DND-41 (cell line): ENCODE results near the gene GPC6.
A peak's percentile ranks its signal among the peaks of the same experiment; 100 is the strongest.
"Not testable (repeated sequence)": the region's sequence is repeated elsewhere in the genome, so short reads cannot be mapped to it uniquely, and the experiment has no call there.

ENCODE experiments used
- ATAC-seq: fragments of 200-7000 bp; cut with Tn5 transposase; 3 replicates; pipeline ENCODE4 v1.9.1; 2021; ENCODE audit warnings: low read depth; ENCODE audit not compliant: insufficient read depth
- DNase-seq: peaks from one replicate; pipeline ENCODE4 v3.0.0-alpha.2; 2020
- H2AFZ ChIP-seq: 2 replicates; pipeline ENCODE4 v1.6.0; 2012; ENCODE audit warnings: low read depth, low read length
- H3K27ac ChIP-seq: 2 replicates; pipeline ENCODE4 v1.5.1; 2012; ENCODE audit warnings: low read length, inconsistent platforms
- H3K27me3 ChIP-seq: fragments of 200-600 bp; sonication (generic); 2 replicates; pipeline ENCODE4 v1.6.0; 2012; ENCODE audit warnings: low read length, mild to moderate bottlenecking, inconsistent platforms; ENCODE audit not compliant: insufficient read depth, poor library complexity
- H3K36me3 ChIP-seq: 2 replicates; pipeline ENCODE4 v1.5.1; 2012; ENCODE audit warnings: low read length, inconsistent platforms; ENCODE audit not compliant: insufficient read depth
- H3K4me1 ChIP-seq: 2 replicates; pipeline ENCODE4 v1.5.1; 2012; ENCODE audit warnings: mild to moderate bottlenecking, low read length; ENCODE audit not compliant: insufficient read depth
- H3K4me2 ChIP-seq: 2 replicates; pipeline ENCODE4 v1.6.0; 2012; ENCODE audit warnings: mild to moderate bottlenecking, moderate library complexity, low read length, inconsistent platforms; ENCODE audit not compliant: insufficient read depth
- H3K4me3 ChIP-seq, 2 experiments: fragments of 200-600 bp in 1 of 2; shearing (Covaris generic) in 1 of 2; 2 replicates each; pipeline ENCODE4 v1.5.1; 2012 to 2016; ENCODE audit warnings: inconsistent platforms in 2 of 2, low read length in 2 of 2, mild to moderate bottlenecking in 2 of 2, low read depth in 1 of 2, moderate library complexity in 1 of 2
- H3K79me2 ChIP-seq: 2 replicates; pipeline ENCODE4 v1.6.0; 2012; ENCODE audit warnings: low read length, inconsistent platforms; ENCODE audit not compliant: insufficient read depth
- H3K9ac ChIP-seq: 2 replicates; pipeline ENCODE4 v1.6.0; 2012; ENCODE audit warnings: low read depth, mild to moderate bottlenecking, inconsistent platforms, low read length, moderate library complexity
- H3K9me3 ChIP-seq: 2 replicates; pipeline ENCODE4 v1.5.1; 2012; ENCODE audit warnings: low read length, moderate library complexity, mild to moderate bottlenecking, inconsistent platforms; ENCODE audit not compliant: insufficient read depth, severe bottlenecking
- H4K20me1 ChIP-seq: 2 replicates; pipeline ENCODE4 v1.6.0; 2012; ENCODE audit warnings: low read length; ENCODE audit not compliant: insufficient read depth
- EZH2 ChIP-seq: IDR thresholded peaks from 3 replicates; pipeline ENCODE4 v1.6.1; 2012; ENCODE audit warnings: borderline replicate concordance, low read depth, mild to moderate bottlenecking, moderate library complexity, low read length, inconsistent platforms; ENCODE audit not compliant: severe bottlenecking
- TF ChIP-seq, protein P1 (sequence below): IDR thresholded peaks from 2 replicates; pipeline ENCODE4 v1.5.1; 2012; ENCODE audit warnings: borderline replicate concordance, low read length, moderate library complexity, mild to moderate bottlenecking; ENCODE audit not compliant: poor library complexity, severe bottlenecking; ENCODE audit errors: extremely low read depth

Gene GPC6

GRCh38 chr13:94296471-94296870, 1069.9 kb downstream of the GPC6 start:
- no peaks in the 10 kb centered on the region for H4K20me1 ChIP-seq
- no peak overlapping the region for H3K4me3 ChIP-seq
- H3K79me2 ChIP-seq = no peaks in the 10 kb centered on the region
- H3K4me2 ChIP-seq = no peak overlapping the region
- ATAC-seq (no peak), DNase-seq (no peak)
- no peak for TF ChIP-seq EZH2
- TF ChIP-seq, protein P1, sequence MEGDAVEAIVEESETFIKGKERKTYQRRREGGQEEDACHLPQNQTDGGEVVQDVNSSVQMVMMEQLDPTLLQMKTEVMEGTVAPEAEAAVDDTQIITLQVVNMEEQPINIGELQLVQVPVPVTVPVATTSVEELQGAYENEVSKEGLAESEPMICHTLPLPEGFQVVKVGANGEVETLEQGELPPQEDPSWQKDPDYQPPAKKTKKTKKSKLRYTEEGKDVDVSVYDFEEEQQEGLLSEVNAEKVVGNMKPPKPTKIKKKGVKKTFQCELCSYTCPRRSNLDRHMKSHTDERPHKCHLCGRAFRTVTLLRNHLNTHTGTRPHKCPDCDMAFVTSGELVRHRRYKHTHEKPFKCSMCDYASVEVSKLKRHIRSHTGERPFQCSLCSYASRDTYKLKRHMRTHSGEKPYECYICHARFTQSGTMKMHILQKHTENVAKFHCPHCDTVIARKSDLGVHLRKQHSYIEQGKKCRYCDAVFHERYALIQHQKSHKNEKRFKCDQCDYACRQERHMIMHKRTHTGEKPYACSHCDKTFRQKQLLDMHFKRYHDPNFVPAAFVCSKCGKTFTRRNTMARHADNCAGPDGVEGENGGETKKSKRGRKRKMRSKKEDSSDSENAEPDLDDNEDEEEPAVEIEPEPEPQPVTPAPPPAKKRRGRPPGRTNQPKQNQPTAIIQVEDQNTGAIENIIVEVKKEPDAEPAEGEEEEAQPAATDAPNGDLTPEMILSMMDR = no peak
- no peak overlapping the region for H2AFZ ChIP-seq
- no peaks in the 10 kb centered on the region for H3K4me1 ChIP-seq
- no peak overlapping the region for H3K27ac ChIP-seq
- H3K9me3 ChIP-seq = no peaks in the 10 kb centered on the region
- peaks cover 11% of the 10 kb centered on the region for H3K27me3 ChIP-seq
- H3K36me3 ChIP-seq = no peaks in the 10 kb centered on the region
- no peak overlapping the region for H3K9ac ChIP-seq

- Histone ChIP-seq H3K4me3 (no peak overlapping the region), H3K27ac (no peak overlapping the region), H4K20me1 (no peaks in the 10 kb centered on the region), H3K4me1 (no peaks in the 10 kb centered on the region), H2AFZ (no peak overlapping the region), H3K27me3 (peaks cover 11% of the 10 kb centered on the region), H3K4me2 (no peak overlapping the region), H3K9me3 (no peaks in the 10 kb centered on the region), H3K79me2 (no peaks in the 10 kb centered on the region), H3K9ac (no peak overlapping the region), H3K36me3 (no peaks in the 10 kb centered on the region)
- ATAC-seq = 0 out of 3 replicates have a peak, but pooled peaks have one; percentile 29
- no peak for TF ChIP-seq EZH2
- TF ChIP-seq, protein P1 = no peak
- no peak for DNase-seq
Observed at GRCh38 chr13:94298346-94298745, 1071.7 kb downstream of the GPC6 start.

GRCh38 chr13:94300401-94300800, 1073.8 kb downstream of the GPC6 start:
- DNase-seq (no peak), ATAC-seq (no peak)
- no peaks in the 10 kb centered on the region for H3K9me3 ChIP-seq
- H4K20me1 ChIP-seq = no peaks in the 10 kb centered on the region
- H3K9ac ChIP-seq = no peak overlapping the region
- no peak overlapping the region for H3K27ac ChIP-seq
- peaks cover 11% of the 10 kb centered on the region for H3K27me3 ChIP-seq
- no peaks in the 10 kb centered on the region for H3K4me1 ChIP-seq
- no peaks in the 10 kb centered on the region for H3K36me3 ChIP-seq
- H3K79me2 ChIP-seq = no peaks in the 10 kb centered on the region
- TF ChIP-seq EZH2 = no peak
- TF ChIP-seq, protein P1 = no peak
- H2AFZ ChIP-seq = no peak overlapping the region
- H3K4me2 ChIP-seq = no peak overlapping the region
- no peak overlapping the region for H3K4me3 ChIP-seq

GRCh38 chr13:94301487-94301886, 1074.9 kb downstream of the GPC6 start:
- no peak overlapping the region for H3K4me2 ChIP-seq
- peaks cover 8% of the 10 kb centered on the region for H3K27me3 ChIP-seq
- H3K9me3 ChIP-seq = no peaks in the 10 kb centered on the region
- no peak for TF ChIP-seq EZH2
- TF ChIP-seq, protein P1 = no peak
- H3K36me3 ChIP-seq = no peaks in the 10 kb centered on the region
- no peaks in the 10 kb centered on the region for H4K20me1 ChIP-seq
- ATAC-seq (no peak), DNase-seq (no peak)
- no peaks in the 10 kb centered on the region for H3K79me2 ChIP-seq
- H3K4me3 ChIP-seq = no peak overlapping the region
- H3K9ac ChIP-seq = no peak overlapping the region
- no peak overlapping the region for H2AFZ ChIP-seq
- no peaks in the 10 kb centered on the region for H3K4me1 ChIP-seq
- no peak overlapping the region for H3K27ac ChIP-seq

DNA sequence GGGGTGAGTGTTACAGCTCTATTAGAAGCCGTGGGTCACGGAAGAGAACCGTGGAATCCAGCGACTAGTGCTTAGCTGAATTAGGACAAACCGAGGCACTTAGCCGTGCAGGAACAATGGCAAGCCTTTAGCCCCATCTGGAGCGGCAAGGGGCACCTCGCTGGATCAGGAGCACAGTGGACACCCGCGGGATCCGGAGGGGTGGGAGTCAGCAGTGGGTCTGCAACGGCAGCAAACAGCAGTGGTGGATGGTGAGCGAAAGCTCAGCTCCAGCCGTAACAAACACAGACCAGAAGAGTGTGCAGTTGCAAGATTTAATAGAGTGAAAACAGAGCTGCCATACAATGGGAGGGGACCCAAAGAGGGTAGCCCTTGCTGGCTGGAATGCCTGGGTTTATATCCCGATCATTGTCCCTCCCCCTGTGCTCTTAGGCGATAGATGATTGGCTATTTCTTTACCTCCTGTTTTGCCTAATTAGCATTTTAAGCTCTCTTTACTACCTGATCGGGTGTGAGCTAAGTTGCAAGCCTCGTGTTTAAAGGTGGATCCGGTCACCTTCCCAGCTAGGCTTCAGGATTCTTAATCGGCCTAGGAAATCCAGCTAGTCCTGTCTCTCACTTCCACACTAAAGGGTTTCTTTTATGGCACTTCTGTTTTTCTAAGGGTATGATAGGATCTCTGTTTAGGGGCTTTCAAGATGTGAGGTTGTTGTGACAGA, 1076.4 kb downstream of the GPC6 start:
- DNase-seq, H3K79me2 ChIP-seq, H3K4me2 ChIP-seq, H3K9me3 ChIP-seq, H3K27ac ChIP-seq, H2AFZ ChIP-seq, H4K20me1 ChIP-seq, H3K4me3 ChIP-seq, H3K9ac ChIP-seq, H3K27me3 ChIP-seq, ATAC-seq, H3K36me3 ChIP-seq, H3K4me1 ChIP-seq: not testable (repeated sequence)
